HG02970 (cell line): ENCODE results near the gene SNTB2.

Source experiments
- ATAC-seq: cut with Tn5 transposase; IDR thresholded peaks from one replicate; pipeline ENCODE4 v1.9.1; 2021; ENCODE audit warnings: mild to moderate bottlenecking, moderate library complexity, moderate number of reproducible peaks; ENCODE audit not compliant: unreplicated experiment, low FRiP score

SNTB2 gene

DNA sequence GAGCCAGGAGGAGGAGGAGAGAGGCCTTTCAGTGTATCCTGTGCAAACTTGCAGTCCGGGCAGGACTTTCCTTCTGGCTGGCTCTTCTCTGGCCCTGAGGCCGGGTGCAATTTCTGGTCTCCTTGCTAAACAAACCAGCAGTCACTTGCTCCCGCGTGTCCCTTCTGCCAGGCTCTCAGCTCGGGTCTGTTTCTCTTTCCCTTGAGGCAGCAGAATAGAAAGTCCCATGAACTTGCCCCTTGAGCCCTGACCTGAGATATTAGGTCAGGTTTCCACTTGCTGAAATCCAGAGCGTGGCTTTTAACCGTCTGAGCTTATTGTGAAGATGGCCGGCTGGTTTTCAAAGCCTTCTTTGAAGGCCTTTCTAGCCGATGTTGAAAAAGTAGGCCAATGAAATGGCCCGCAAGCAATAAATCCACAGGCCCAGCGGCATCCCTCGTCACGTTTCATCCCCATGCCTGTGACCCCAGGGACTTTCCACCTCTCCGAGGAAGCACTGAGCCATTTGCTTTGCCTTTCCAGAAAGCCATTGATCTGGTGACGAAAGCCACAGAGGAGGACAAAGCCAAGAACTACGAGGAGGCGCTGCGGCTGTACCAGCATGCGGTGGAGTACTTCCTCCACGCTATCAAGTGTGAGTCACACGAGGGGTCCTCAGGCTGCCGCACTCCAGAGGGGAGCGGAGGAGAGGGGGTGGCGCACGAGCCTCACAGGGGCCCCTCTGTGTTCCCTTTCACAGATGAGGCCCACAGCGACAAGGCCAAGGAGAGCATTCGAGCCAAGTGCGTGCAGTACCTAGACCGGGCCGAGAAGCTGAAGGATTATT, 128.7 kb downstream of the SNTB2 start:
- no peak for ATAC-seq

DNA sequence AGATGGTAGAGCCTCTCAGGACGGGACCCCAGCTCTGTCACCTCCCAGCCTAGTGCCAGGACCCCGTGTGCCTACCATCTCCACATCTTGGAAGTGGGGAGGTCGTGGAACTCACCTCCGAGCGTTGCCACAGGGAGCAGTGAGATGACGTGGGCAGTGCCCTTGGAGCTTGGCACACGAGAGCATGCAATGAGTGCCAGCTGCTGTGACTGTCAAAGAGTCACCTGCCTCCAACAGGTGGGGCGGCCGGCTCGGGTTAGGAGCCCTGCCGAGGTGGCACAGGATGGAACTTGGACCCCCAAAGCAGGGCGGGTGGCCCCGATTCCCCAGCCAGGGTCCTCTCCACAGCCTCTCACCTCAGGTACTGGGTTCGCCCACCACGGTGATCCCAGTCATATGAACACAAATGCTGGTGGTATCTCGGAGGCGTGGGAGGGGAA, 129.7 kb downstream of the SNTB2 start:
- ATAC-seq, result no peak

GRCh38 chr16:69318177-69318910, 131.4 kb downstream of the SNTB2 start:
- ATAC-seq, result no peak

- ATAC-seq, result no peak
Measured at GRCh38 chr16:69318911-69319289, 131.9 kb downstream of the SNTB2 start.

DNA sequence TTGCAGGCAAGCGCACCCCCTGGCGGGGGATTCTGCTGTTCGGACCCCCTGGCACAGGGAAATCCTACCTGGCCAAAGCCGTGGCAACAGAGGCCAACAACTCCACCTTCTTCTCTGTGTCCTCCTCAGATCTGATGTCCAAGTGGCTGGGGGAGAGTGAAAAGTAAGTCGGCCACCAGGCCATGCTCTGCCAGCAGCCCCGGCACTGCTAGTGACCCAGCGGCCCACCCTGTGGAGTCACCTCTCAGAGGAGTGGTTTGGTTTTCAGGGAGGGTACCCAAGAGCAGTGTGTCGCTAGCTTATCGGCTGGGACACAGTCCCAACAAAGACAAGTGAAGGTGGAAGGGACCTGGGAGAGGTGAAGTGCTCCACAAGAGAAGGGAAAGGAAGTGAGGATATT, 132.4 kb downstream of the SNTB2 start:
- no peak for ATAC-seq

- ATAC-seq, result no peak
Measured at GRCh38 chr16:69319826-69320739, 133.1 kb downstream of the SNTB2 start.

GRCh38 chr16:69320740-69321073, 133.7 kb downstream of the SNTB2 start:
- no peak for ATAC-seq

- ATAC-seq, result no peak
Measured at GRCh38 chr16:69321080-69321479, 134.1 kb downstream of the SNTB2 start.

DNA sequence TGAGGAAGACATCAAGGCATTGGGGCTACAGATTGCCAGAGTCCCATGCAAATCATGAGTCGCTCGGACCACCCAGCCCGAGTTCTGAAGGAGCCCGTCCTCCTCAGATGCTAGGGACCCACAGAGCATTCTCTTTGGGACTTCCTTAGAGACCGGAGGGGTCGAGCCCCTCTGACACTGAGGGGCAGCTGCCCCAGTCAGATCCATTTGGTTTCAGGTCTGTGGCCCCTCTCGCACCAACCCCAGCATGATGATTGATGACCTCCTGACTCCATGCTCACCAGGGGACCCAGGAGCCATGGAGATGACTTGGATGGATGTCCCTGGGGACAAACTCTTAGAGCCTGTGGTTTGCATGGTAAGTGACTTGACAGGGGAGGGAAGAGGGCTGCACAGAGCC, 135.4 kb downstream of the SNTB2 start:
- ATAC-seq, result no peak

- no peak for ATAC-seq
Measured at GRCh38 chr16:69323415-69323814, 136.5 kb downstream of the SNTB2 start.

GRCh38 chr16:69324013-69324531, 137.1 kb downstream of the SNTB2 start:
- ATAC-seq, result no peak

DNA sequence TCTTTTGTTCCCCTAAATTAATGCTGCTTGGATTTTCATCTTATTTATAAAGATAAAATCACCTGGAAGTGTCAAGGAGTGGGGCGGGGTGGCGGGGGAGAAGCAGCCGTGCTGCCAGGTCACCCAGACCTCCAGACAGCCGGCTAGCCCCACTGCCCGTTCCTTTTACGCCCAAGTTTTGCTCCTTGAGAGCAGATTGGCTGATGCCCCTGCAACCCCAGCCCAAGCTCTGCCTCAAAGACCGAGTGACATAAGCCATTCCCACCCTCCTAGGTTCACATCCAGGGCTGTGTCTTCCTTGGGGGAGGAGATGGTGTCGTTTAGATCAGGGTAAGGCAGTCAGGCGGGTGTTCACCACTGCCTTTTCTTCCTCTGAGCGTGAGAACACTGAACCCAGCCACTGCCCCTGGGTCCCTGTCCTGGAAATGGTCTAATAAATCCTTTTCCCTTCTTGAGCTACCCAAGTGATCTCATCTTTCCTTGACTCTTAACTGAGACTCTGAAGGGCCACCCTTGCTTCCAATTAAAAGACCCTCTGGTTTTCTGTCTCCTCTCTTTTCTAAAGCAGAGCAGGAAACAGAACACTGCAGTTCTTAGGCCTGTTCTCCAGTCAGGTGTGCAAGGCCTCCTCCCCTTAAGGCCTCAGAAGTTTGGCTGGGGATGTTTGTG, 137.8 kb downstream of the SNTB2 start:
- ATAC-seq, result no peak

- no peak for ATAC-seq
Measured at GRCh38 chr16:69325784-69326171, 138.8 kb downstream of the SNTB2 start.

DNA sequence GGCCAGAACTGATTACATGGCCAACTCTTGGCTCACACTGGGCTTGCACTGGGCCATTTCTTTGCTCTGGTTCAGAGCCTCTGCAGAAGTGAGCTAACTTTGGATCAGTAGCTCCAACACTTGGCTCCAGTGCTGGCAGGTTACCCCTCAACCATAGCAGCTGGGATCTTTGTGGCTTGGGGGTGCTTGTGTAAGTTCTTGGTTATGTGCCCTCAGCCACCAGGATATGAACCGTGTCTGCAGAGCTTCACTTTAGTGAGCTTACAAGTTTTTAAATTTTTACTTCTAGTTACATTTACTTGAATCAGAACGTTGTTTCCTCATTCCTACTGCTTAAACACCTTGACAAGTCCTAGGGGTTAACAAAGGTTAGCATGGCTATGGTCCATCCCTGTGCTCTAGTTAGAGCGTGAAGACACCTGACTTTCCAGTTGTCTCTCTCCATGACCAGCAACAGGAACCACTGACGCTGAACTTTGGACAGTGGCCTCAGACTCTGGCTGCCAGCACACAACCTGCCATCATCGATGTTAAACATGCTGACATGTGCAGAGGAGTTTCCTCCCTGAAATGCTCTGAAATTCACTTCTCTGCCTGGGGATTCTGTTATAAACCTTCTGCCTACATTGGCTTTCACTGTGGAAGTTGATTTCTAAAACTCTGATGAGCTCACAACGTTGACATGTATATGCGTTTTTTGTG, 139.4 kb downstream of the SNTB2 start:
- ATAC-seq, result no peak

GRCh38 chr16:69327585-69328310, 140.8 kb downstream of the SNTB2 start:
- no peak for ATAC-seq

DNA sequence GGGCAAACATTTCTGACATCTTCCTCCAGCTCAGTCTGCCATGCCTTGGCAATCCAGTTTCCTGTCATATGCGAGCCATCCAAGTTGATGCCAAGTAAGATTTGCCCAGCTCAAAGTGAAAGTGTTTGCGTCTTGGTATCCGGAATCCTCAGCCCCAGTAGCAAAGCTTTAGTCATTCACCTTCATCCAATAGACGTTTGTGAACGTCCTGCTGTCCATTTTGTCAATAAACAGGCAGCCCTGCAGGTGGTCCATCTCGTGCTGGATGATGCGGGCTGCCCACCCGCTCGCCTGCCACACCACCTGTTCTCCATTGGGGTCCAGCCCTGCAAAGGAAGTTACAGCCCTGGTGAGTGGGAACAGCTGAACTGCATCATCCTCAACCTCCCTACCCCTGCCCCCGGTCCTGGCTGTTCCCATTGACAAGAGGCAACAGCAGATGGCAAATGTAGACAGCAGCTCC, 141.9 kb downstream of the SNTB2 start:
- ATAC-seq, result no peak

DNA sequence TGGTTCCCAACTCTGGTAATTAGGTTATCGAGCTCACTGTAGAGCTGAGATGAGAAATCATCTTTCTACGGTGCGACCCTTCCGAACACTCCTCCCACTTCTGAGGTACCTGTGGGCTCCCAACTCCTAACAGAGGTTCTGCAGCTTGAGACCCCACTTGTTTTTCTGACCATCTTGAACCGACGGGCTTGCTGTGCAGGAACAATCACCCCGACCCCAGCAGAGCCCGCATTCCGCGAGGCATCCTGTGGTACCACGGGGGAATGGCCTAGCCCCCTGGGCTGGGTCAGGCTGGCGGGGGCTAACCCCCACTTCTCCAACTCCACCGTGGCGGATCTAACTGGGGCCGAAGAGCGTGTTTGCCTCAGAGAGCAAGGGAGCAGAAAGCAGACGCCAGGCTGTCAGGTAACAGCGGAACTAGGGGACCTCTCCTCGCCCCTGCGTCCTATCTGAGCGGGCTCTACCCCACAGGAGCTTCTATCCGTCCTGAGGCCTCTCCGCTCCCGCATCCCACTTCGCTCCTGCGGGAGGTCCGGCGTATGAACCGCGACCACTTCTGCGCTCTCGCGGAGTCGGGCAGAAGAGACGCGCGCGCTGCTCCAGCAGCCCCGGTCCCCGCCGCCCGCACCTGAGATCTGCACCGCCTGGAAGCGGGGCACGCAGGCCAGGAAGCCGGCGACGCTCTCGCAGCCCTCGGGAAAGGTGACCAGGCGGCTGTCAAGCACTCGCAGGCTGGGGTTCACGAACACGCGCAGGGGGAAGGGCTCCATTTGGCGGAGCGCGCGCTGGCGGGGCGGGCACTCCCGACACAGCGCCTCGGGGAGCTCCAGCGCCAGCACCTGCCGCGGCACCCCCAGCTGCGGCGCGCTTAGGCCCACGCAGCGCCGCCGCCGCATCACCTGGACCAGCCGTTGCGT, 142.7 kb downstream of the SNTB2 start:
- ATAC-seq, result peak; percentile 30
